T-helper 22 cell (primary cell): ENCODE data around the gene INTS13.
"Not testable (repeated sequence)": the region's sequence is repeated elsewhere in the genome, so short reads cannot be mapped to it uniquely, and the experiment has no call there.

ENCODE experiments used
- DNase-seq: peaks from one replicate; pipeline ENCODE4 v3.0.0-alpha.2; 2020; ENCODE audit warnings: low read depth

Gene INTS13

GRCh38 chr12:26869908-26870459 lies 67.8 kb downstream of the INTS13 start:
- no peak for DNase-seq

GRCh38 chr12:26869104-26869494 lies 68.7 kb downstream of the INTS13 start:
- no peak for DNase-seq

GRCh38 chr12:26868447-26869103 lies 69.2 kb downstream of the INTS13 start:
- DNase-seq: no peak

- no peak for DNase-seq
These were observed 70.7 kb downstream of the INTS13 start for GRCh38 chr12:26867080-26867479.

- no peak for DNase-seq
These were observed 74.3 kb downstream of the INTS13 start for GRCh38 chr12:26863515-26863914.

- DNase-seq: not testable (repeated sequence)
These were observed 75.0 kb downstream of the INTS13 start for GRCh38 chr12:26862787-26863186.

GRCh38 chr12:26861690-26862089 lies 76.1 kb downstream of the INTS13 start:
- DNase-seq: no peak

GRCh38 chr12:26857465-26858176 lies 80.2 kb downstream of the INTS13 start:
- no peak for DNase-seq

GRCh38 chr12:26855337-26855736 lies 82.4 kb downstream of the INTS13 start:
- no peak for DNase-seq
